Liver (tissue), 9 donors: Measurements from ENCODE around the gene SLC26A11. TPM values are rescaled to one million over a fixed set of nuclear protein-coding genes. Genes with fewer than 3 reads are reported as not detected.

ENCODE experiments used
- DNase-seq: peaks from one replicate; pipeline ENCODE4 v3.0.0-alpha.2; 2017; ENCODE audit warnings: low spot score
- H3K27ac ChIP-seq, 2 donors: one replicate each; pipeline ENCODE4 v1.7.0; 2013; ENCODE audit warnings: inconsistent platforms in 2 of 2, low read length in 2 of 2, control low read depth in 1 of 2, low read depth in 1 of 2, mild to moderate bottlenecking in 1 of 2
- H3K27me3 ChIP-seq, 4 donors: one replicate each; pipeline versions ENCODE4 v1.6.1 to v1.7.0; 2013; ENCODE audit warnings: low read length in 3 of 4, inconsistent platforms in 1 of 4, mild to moderate bottlenecking in 1 of 4, moderate library complexity in 1 of 4; ENCODE audit not compliant: control insufficient read depth in 4 of 4, insufficient read depth in 4 of 4
- H3K36me3 ChIP-seq, 4 donors: one replicate each; pipeline versions ENCODE4 v1.6.1 to v1.7.0; 2013; ENCODE audit warnings: low read length in 3 of 4, mild to moderate bottlenecking in 3 of 4, low read depth in 1 of 4, moderate library complexity in 1 of 4; ENCODE audit not compliant: control insufficient read depth in 4 of 4, insufficient read depth in 3 of 4
- H3K4me1 ChIP-seq, 4 donors: one replicate each; pipeline versions ENCODE4 v1.6.1 to v1.7.0; 2013; ENCODE audit warnings: low read length in 3 of 4, mild to moderate bottlenecking in 3 of 4, moderate library complexity in 1 of 4; ENCODE audit not compliant: control insufficient read depth in 4 of 4, insufficient read depth in 4 of 4
- H3K4me3 ChIP-seq, 3 donors: one replicate each; pipeline versions ENCODE4 v1.6.1 to v1.7.0; 2013; ENCODE audit warnings: low read length in 3 of 3, control low read depth in 1 of 3, low read depth in 1 of 3, mild to moderate bottlenecking in 1 of 3
- H3K9ac ChIP-seq, 2 donors: one replicate each; pipeline ENCODE4 v1.7.0; 2013; ENCODE audit warnings: low read length in 2 of 2, mild to moderate bottlenecking in 2 of 2, moderate library complexity in 2 of 2, control low read depth in 1 of 2, low read depth in 1 of 2
- H3K9me3 ChIP-seq, 4 donors: one replicate each; pipeline versions ENCODE4 v1.6.1 to v1.7.0; 2013; ENCODE audit warnings: low read length in 3 of 4; ENCODE audit not compliant: control insufficient read depth in 4 of 4
- ATF3 ChIP-seq: IDR thresholded peaks from 2 replicates; pipeline ENCODE4 v1.6.1; 2016; ENCODE audit warnings: antibody characterized with exemption
- CTCF ChIP-seq: fragments of 150-350 bp; IDR thresholded peaks from 2 replicates; pipeline ENCODE4 v1.5.1; 2017; ENCODE audit warnings: improper control_type of control experiment, low read depth, low read length; ENCODE audit not compliant: missing input control
- EGR1 ChIP-seq, 2 donors: IDR thresholded peaks; 2 replicates each; pipeline ENCODE4 v1.6.1; 2016 to 2018; ENCODE audit warnings: antibody characterized with exemption in 2 of 2, low read depth in 2 of 2
- FOXA1 ChIP-seq: IDR thresholded peaks from 2 replicates; pipeline ENCODE4 v1.6.1; 2016; ENCODE audit warnings: antibody characterized with exemption
- FOXA2 ChIP-seq: IDR thresholded peaks from 2 replicates; pipeline ENCODE4 v1.6.1; 2016; ENCODE audit warnings: antibody characterized with exemption
- GABPA ChIP-seq, 2 donors: IDR thresholded peaks in 1 of 2; conservative IDR thresholded peaks in 1 of 2; 2 replicates each; pipeline ENCODE4 v1.6.1; 2016; ENCODE audit warnings: antibody characterized with exemption in 2 of 2, mild to moderate bottlenecking in 1 of 2, moderate library complexity in 1 of 2
- HNF4A ChIP-seq, 2 donors: conservative IDR thresholded peaks; 2 replicates each; pipeline ENCODE4 v1.6.1; 2016; ENCODE audit warnings: antibody characterized with exemption in 2 of 2, mild to moderate bottlenecking in 2 of 2
- HNF4G ChIP-seq: IDR thresholded peaks from 2 replicates; pipeline ENCODE4 v1.6.1; 2016; ENCODE audit warnings: antibody characterized with exemption
- JUND ChIP-seq, 2 donors: IDR thresholded peaks; 2 replicates each; pipeline ENCODE4 v1.6.1; 2016; ENCODE audit warnings: antibody characterized with exemption in 2 of 2
- MAX ChIP-seq: IDR thresholded peaks from 2 replicates; pipeline ENCODE4 v1.6.1; 2016; ENCODE audit warnings: antibody characterized with exemption
- NR2F2 ChIP-seq: IDR thresholded peaks from 2 replicates; pipeline ENCODE4 v1.6.1; 2016; ENCODE audit warnings: antibody characterized with exemption
- RAD21 ChIP-seq, 2 donors: IDR thresholded peaks; 2 replicates each; pipeline ENCODE4 v1.6.1; 2016; ENCODE audit warnings: antibody characterized with exemption in 2 of 2, mild to moderate bottlenecking in 2 of 2
- RXRA ChIP-seq, 2 donors: IDR thresholded peaks; 2 replicates each; pipeline ENCODE4 v1.6.1; 2017 to 2018; ENCODE audit warnings: antibody characterized with exemption in 2 of 2, mild to moderate bottlenecking in 1 of 2
- SP1 ChIP-seq: IDR thresholded peaks from 2 replicates; pipeline ENCODE4 v1.6.1; 2018; ENCODE audit warnings: antibody characterized with exemption, mild to moderate bottlenecking
- TAF1 ChIP-seq: conservative IDR thresholded peaks from 2 replicates; pipeline ENCODE4 v1.6.1; 2016; ENCODE audit warnings: antibody characterized with exemption, mild to moderate bottlenecking
- YY1 ChIP-seq: IDR thresholded peaks from 2 replicates; pipeline ENCODE4 v1.6.1; 2016; ENCODE audit warnings: antibody characterized with exemption, mild to moderate bottlenecking
- ZBTB33 ChIP-seq: IDR thresholded peaks from 2 replicates; pipeline ENCODE4 v1.6.1; 2016; ENCODE audit warnings: antibody characterized with exemption
- WGBS: extraction: QIAGEN DNeasy Blood & Tissue Kit; methylation state at CpG from one replicate; pipeline ENCODE4 v1.1.7; 2013; 5-methylcytosine and 5-hydroxymethylcytosine counted together
- polyA plus RNA-seq, 2 donors: library from polyadenylated mRNA; stranded (reverse) in 1 of 2; unstranded in 1 of 2; fragments of 200-250 nt in 1 of 2; fragments of >200 nt in 1 of 2; fragmentation: Nextera tagmentation in 1 of 2; extraction: Ambion mirVana in 1 of 2; gene quantifications; one replicate each; pipeline versions ENCODE4 v1.2.1 to v1.2.3, GENCODE V29; 2013 to 2015
- total RNA-seq, 2 donors: library from RNA; depleted of rRNA; stranded (reverse); fragments of >200 nt; gene quantifications; one replicate each; pipeline ENCODE4 v1.2.3, GENCODE V29; 2014
- donor health status: healthy.
- donor health status: healthy.
- donor health status: healthy.
- donor health status: healthy.
- donor health status: healthy.

The SLC26A11 gene
- total and polyA plus RNA-seq, 4 donors: 3.3 to 8.2 (median 5.6) TPM

GRCh38 chr17:80225230-80225629, 5.0 kb downstream of the SLC26A11 start:
- 90% methylated on average over 6 of the region's 6 CpGs for WGBS
- Histone ChIP-seq H3K4me3 (no peak overlapping the region), H3K9ac (no peak overlapping the region), H3K27me3 (no peaks in the 10 kb centered on the region), H3K9me3 (no peaks in the 10 kb centered on the region), H3K27ac (no peak overlapping the region), H3K36me3 (peaks cover 0 to 2% (median 0%) of the 10 kb centered on the region in 4 donors), H3K4me1 (peaks cover 0 to 7% (median 5%) of the 10 kb centered on the region in 4 donors)
- no peak for TF ChIP-seq RXRA (IDR thresholded peaks at IDR 0.05)
- no peak for TF ChIP-seq HNF4G
- no peak for TF ChIP-seq FOXA1
- DNase-seq: no peak

- Histone ChIP-seq H3K9ac (no peak overlapping the region), H3K27me3 (no peaks in the 10 kb centered on the region), H3K27ac (no peak overlapping the region), H3K4me3 (no peak overlapping the region), H3K36me3 (peaks cover 0 to 2% (median under 1%) of the 10 kb centered on the region in 4 donors), H3K9me3 (peaks cover 0 to under 1% (median under 1%) of the 10 kb centered on the region in 4 donors), H3K4me1 (no peaks in the 10 kb centered on the region)
- 95% methylated on average over 4 of the region's 4 CpGs for WGBS
- TF ChIP-seq YY1: no peak
- TF ChIP-seq RXRA (IDR thresholded peaks at IDR 0.05): no peak
- no peak for TF ChIP-seq RAD21 (IDR thresholded peaks at IDR 0.05)
- TF ChIP-seq FOXA1: no peak
- no peak for TF ChIP-seq GABPA (IDR thresholded peaks at IDR 0.05 in 1 of 2, conservative IDR thresholded peaks at IDR 0.05 in 1 of 2)
- TF ChIP-seq NR2F2: no peak
- no peak for TF ChIP-seq FOXA2
- no peak for TF ChIP-seq MAX
- no peak for TF ChIP-seq ATF3
- no peak for TF ChIP-seq HNF4G
- no peak for TF ChIP-seq ZBTB33
- no peak for DNase-seq
Observed at GRCh38 chr17:80227156-80227555, 6.9 kb downstream of the SLC26A11 start.

- no peak overlapping the region for H3K9ac ChIP-seq
- H3K36me3 ChIP-seq: peaks cover 0 to 4% (median 3%) of the 10 kb centered on the region in 4 donors
- WGBS: 97% methylated on average over 11 of the region's 11 CpGs
- H3K4me1 ChIP-seq: no peaks in the 10 kb centered on the region
- no peak for DNase-seq
- no peak overlapping the region for H3K27ac ChIP-seq
- H3K27me3 ChIP-seq: no peaks in the 10 kb centered on the region
- TF ChIP-seq SP1: no peak
- TF ChIP-seq JUND (IDR thresholded peaks at IDR 0.05): no peak
- TF ChIP-seq ATF3: no peak
- no peak for TF ChIP-seq CTCF
- no peak for TF ChIP-seq RXRA (IDR thresholded peaks at IDR 0.05)
- no peak for TF ChIP-seq MAX
- no peak for TF ChIP-seq TAF1
- no peak for TF ChIP-seq NR2F2
- TF ChIP-seq HNF4G: no peak
- TF ChIP-seq HNF4A (conservative IDR thresholded peaks at IDR 0.05): no peak
- no peak for TF ChIP-seq EGR1 (IDR thresholded peaks at IDR 0.05; ENCODE audit: low read depth in 2 of 2)
- H3K4me3 ChIP-seq: no peak overlapping the region
- peaks cover 0 to 4% (median 2%) of the 10 kb centered on the region in 4 donors for H3K9me3 ChIP-seq
Observed at GRCh38 chr17:80227666-80228065, 7.4 kb downstream of the SLC26A11 start.
